Vagina (tissue), 2 donors: ENCODE results near the gene MSANTD3.

Source experiments
- POLR2A ChIP-seq, 2 donors: fragments of 450-650 bp; IDR thresholded peaks; one replicate each; pipeline ENCODE4 v1.6.1; 2017; ENCODE audit warnings: antibody characterized with exemption in 2 of 2, mild to moderate bottlenecking in 2 of 2, moderate library complexity in 2 of 2
- POLR2AphosphoS5 ChIP-seq, 2 donors: sonication (generic); formaldehyde crosslinking; IDR thresholded peaks; one replicate each; pipeline ENCODE4 v1.9.0; 2017; ENCODE audit warnings: antibody characterized with exemption in 2 of 2, mild to moderate bottlenecking in 2 of 2, low read depth in 1 of 2; ENCODE audit not compliant: insufficient read depth in 1 of 2
- TF ChIP-seq, protein P1 (sequence below), 3 experiments: fragments of 450-650 bp in 2 of 3; fragments of 200-600 bp in 1 of 3; sonication (generic) in 1 of 3; IDR thresholded peaks; one replicate each; pipeline ENCODE4 v1.5.1; 2017 to 2019; ENCODE audit warnings: antibody characterized with exemption in 3 of 3, mild to moderate bottlenecking in 2 of 3, moderate library complexity in 2 of 3

DNA sequence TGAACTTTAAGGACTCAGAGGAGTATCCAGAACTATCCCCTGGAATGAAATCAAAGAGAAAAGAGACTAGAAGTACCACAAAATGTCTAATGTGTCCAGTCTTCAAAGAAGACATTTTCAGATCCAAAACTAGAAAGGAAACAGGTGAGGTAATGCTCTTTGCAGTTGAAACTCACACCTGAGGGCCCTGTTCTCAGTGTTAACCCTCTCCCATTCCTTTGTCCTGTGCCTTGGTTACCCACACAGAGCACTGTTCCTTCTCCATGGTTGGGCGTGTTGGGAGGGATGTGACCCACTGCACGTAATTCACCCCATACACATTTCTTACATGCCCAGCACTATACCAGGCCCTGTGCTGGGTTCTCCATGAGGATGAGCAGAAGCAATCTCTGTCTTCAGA is 21.3 kb downstream of the MSANTD3 start:
- TF ChIP-seq, protein P1, sequence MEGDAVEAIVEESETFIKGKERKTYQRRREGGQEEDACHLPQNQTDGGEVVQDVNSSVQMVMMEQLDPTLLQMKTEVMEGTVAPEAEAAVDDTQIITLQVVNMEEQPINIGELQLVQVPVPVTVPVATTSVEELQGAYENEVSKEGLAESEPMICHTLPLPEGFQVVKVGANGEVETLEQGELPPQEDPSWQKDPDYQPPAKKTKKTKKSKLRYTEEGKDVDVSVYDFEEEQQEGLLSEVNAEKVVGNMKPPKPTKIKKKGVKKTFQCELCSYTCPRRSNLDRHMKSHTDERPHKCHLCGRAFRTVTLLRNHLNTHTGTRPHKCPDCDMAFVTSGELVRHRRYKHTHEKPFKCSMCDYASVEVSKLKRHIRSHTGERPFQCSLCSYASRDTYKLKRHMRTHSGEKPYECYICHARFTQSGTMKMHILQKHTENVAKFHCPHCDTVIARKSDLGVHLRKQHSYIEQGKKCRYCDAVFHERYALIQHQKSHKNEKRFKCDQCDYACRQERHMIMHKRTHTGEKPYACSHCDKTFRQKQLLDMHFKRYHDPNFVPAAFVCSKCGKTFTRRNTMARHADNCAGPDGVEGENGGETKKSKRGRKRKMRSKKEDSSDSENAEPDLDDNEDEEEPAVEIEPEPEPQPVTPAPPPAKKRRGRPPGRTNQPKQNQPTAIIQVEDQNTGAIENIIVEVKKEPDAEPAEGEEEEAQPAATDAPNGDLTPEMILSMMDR (IDR thresholded peaks at IDR 0.05) = no peak
- TF ChIP-seq POLR2A (IDR thresholded peaks at IDR 0.05) (no peak), POLR2AphosphoS5 (IDR thresholded peaks at IDR 0.05; ENCODE audit: insufficient read depth in 1 of 2, low read depth in 1 of 2) (no peak)
